ENCODE measurements around the gene CPVL. TPM values are rescaled to one million over a fixed set of nuclear protein-coding genes. Genes with fewer than 3 reads are reported as not detected.

Gene CPVL
- total and polyA plus RNA-seq, 2 of the 8 experiments (the other 6 are each of a cell fraction or from before 2014, with no cell fraction given): 40.0 to 55.0 TPM

DNA sequence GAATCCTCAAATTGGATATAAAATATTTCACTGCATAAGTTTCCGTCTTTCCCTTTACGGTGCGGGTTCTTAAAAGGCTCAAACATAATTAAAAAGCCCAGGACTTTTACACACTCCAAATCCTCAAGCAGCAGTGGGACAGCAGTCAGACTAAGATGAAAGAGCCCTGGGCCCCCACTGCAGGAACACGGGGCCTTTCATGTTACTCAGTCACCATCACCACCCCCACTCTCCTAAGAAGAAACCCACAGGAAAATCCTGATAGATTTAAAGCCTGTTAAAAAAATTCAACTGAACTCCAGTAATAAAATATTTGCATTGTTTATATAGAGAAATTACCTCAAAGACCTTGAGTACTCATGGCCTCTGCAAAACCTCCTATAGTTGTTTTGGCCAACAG, 114.2 kb downstream of the CPVL start:
- no peak overlapping the region for H4K5ac ChIP-seq (ENCODE audit: insufficient read length, low read depth, low read length)
- no peak overlapping the region for H3K9ac ChIP-seq (replicated peaks in 1 of 4; ENCODE audit: extremely low read depth in 1 of 4, low read depth in 3 of 4, low read length in 3 of 4)
- POLR2A ChIA-PET (ENCODE audit: partially characterized antibody): no interaction called here
- TF ChIP-seq CBX5 (IDR thresholded peaks at IDR 0.05; ENCODE audit: low read depth, low read length) (no peak), BRCA1 (IDR thresholded peaks at IDR 0.05; ENCODE audit: low read depth, low read length) (no peak), POU5F1 (IDR thresholded peaks at IDR 0.05; ENCODE audit: low read depth, low read length) (no peak), FOSL1 (IDR thresholded peaks at IDR 0.05; ENCODE audit: insufficient read depth, low read depth, low read length) (no peak), MAFK (IDR thresholded peaks at IDR 0.05; ENCODE audit: low read depth, low read length) (no peak), CTCF (IDR thresholded peaks at IDR 0.05; ENCODE audit: control extremely low read depth in 1 of 3, insufficient read depth in 1 of 3, low read depth in 1 of 3, low read length in 3 of 3) (no peak), E2F6 (IDR thresholded peaks at IDR 0.05) (no peak), KDM1A (IDR thresholded peaks at IDR 0.05; ENCODE audit: borderline replicate concordance, low read length) (no peak), RFX5 (IDR thresholded peaks at IDR 0.05; ENCODE audit: borderline replicate concordance, low read depth, low read length) (no peak)
- TF ChIP-seq, protein P1, sequence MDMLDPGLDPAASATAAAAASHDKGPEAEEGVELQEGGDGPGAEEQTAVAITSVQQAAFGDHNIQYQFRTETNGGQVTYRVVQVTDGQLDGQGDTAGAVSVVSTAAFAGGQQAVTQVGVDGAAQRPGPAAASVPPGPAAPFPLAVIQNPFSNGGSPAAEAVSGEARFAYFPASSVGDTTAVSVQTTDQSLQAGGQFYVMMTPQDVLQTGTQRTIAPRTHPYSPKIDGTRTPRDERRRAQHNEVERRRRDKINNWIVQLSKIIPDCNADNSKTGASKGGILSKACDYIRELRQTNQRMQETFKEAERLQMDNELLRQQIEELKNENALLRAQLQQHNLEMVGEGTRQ (IDR thresholded peaks at IDR 0.05; ENCODE audit: low read length): no peak

More for the DNA sequence above, 114.2 kb downstream of the CPVL start:
- FAIRE-seq (no peak), DNase-seq (ENCODE audit: low read depth in 1 of 2, low spot score in 2 of 2) (no peak)
- no peaks in the 10 kb centered on the region for H3K36me3 ChIP-seq (ENCODE audit: control insufficient read depth in 2 of 4, insufficient read depth in 4 of 4, low read length in 3 of 4)
- H3K4me1 ChIP-seq (replicated peaks in 1 of 4; ENCODE audit: control insufficient read depth in 3 of 4, insufficient read depth in 4 of 4, low read length in 3 of 4): no peaks in the 10 kb centered on the region
- H3K23ac ChIP-seq (ENCODE audit: insufficient read length): no peak overlapping the region
- no peak overlapping the region for H2BK12ac ChIP-seq (ENCODE audit: low read depth, low read length)
- H2BK20ac ChIP-seq (ENCODE audit: low read length): no peak overlapping the region
- no peaks in the 10 kb centered on the region for H3K79me2 ChIP-seq (ENCODE audit: control insufficient read depth in 1 of 2, insufficient read depth in 2 of 2, low read length in 2 of 2)
- H3K4me3 ChIP-seq (ENCODE audit: extremely low read depth in 1 of 4, insufficient read depth in 2 of 4, low read depth in 3 of 4, low read length in 4 of 4): no peak overlapping the region
- CTCF ChIA-PET (ENCODE audit: partially characterized antibody): interaction anchor here (1.0 to 1.9 kb wide), 3 partner anchors 75 to 111 kb away, joined by 3 to 7 read pairs (median 4); no protein-coding TSS in a partner anchor
- no peak overlapping the region for H2BK5ac ChIP-seq (ENCODE audit: low read depth, low read length)
- no peak overlapping the region for H4K8ac ChIP-seq (ENCODE audit: extremely low read depth, insufficient read depth, low read length)
- 89% methylated on average over 4 of the region's 4 CpGs; no CpG with 5 or more reads in 1 of the 2 experiments for WGBS, 2 experiments (ENCODE audit: extremely low coverage in 1 of 2, insufficient coverage in 1 of 2, insufficient read length in 1 of 2, insufficient replicate concordance in 2 of 2, low coverage in 1 of 2, low lambda C conversion rate in 2 of 2, missing lambda C conversion rate in 1 of 2)
- H3K9me3 ChIP-seq (ENCODE audit: insufficient read depth in 2 of 2, low read depth in 1 of 2, low read length in 1 of 2): no peaks in the 10 kb centered on the region
- H3K4ac ChIP-seq (replicated peaks; ENCODE audit: insufficient read length, low read depth, low read length): no peak overlapping the region
- H3K4me2 ChIP-seq (ENCODE audit: insufficient read depth in 1 of 2, low read depth in 2 of 2, low read length in 2 of 2): no peak overlapping the region
- H2AFZ ChIP-seq (ENCODE audit: low read length): no peak overlapping the region
- no peak overlapping the region for H3K27ac ChIP-seq (ENCODE audit: low read depth, low read length)
- no peaks in the 10 kb centered on the region for H3K23me2 ChIP-seq (ENCODE audit: low read depth, low read length)
- no peaks in the 10 kb centered on the region for H3K79me1 ChIP-seq (ENCODE audit: low read depth, low read length)
- H2BK15ac ChIP-seq (ENCODE audit: low read length): no peak overlapping the region
- no peak overlapping the region for H3K14ac ChIP-seq (ENCODE audit: insufficient read length)
- no peaks in the 10 kb centered on the region for H3K27me3 ChIP-seq (replicated peaks in 1 of 4; ENCODE audit: control insufficient read depth in 3 of 4, extremely low read depth in 1 of 4, insufficient read depth in 3 of 4, low read length in 3 of 4)
- no peak overlapping the region for H2AK5ac ChIP-seq (ENCODE audit: low read depth, low read length)
- H2BK120ac ChIP-seq (replicated peaks; ENCODE audit: low read depth, low read length): no peak overlapping the region
- no peak overlapping the region for H4K91ac ChIP-seq (replicated peaks; ENCODE audit: insufficient read length, low read length)
- H4K20me1 ChIP-seq (replicated peaks in 1 of 2; ENCODE audit: control insufficient read depth in 1 of 2, insufficient read depth in 2 of 2, low read length in 2 of 2): no peaks in the 10 kb centered on the region
- H3K56ac ChIP-seq (replicated peaks; ENCODE audit: insufficient read length, low read depth, low read length): no peak overlapping the region
- no peak overlapping the region for H3K18ac ChIP-seq (ENCODE audit: extremely low read depth, low read length)

All from H1 (cell line).